ENCODE measurements around the gene ADAM17.

GRCh38 chr2:9497017-9497416, 58.6 kb downstream of the ADAM17 start:
- TF ChIP-seq EZH2 (optimal IDR thresholded peaks at IDR 0.05; ENCODE audit: low read depth, low read length) (no peak), CTCF (IDR thresholded peaks at IDR 0.05; ENCODE audit: low read length) (no peak), EZH2phosphoT487 (IDR thresholded peaks at IDR 0.05; ENCODE audit: low read length) (no peak)

Measured in MM.1S (cell line).